GM18498 (cell line): Measurements from ENCODE around the gene CD93.

Experiments used
- ATAC-seq: cut with Tn5 transposase; IDR thresholded peaks from one replicate; pipeline ENCODE4 v1.9.1; 2021; ENCODE audit warnings: mild to moderate bottlenecking, moderate library complexity; ENCODE audit not compliant: unreplicated experiment

The CD93 gene

DNA sequence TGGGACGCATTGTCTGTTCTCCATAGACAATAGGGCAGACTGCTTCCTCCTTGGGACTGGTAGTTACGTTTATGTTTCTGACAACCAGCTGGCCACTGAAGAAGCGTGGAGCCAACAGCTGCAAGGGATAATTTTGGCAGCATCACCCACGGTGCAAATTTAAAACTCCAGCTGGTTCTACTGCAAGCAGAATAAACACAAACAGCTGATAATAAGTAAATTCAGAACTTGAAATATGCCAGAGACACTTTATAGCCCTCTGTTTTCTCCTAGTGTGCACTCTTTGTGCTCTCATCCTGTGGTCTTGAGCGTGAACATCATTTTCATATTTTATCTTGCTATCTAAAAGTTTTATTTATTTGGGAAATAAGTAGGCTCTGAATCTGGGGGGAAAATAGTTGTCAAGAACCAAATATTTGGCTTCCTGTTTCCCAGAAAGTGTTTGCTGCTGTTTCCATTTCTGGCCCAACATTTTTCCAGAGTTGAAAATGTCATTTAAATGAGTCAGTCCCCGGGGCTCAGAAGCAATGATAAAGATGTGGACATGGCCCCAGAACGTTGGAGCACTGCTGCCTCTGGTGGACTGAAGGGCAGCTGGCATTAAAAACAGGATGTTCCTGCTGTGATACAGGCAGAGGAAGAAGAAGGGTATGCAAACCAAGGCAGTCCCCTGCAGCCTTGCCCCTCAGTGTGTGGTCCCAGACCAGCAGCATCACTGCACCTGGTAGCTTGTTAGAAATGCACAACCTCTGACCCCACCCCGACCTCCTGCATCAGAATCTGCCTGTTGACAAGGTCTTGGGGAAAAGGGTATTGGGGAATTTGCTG lies 24.2 kb downstream of the CD93 start:
- no peak for ATAC-seq

DNA sequence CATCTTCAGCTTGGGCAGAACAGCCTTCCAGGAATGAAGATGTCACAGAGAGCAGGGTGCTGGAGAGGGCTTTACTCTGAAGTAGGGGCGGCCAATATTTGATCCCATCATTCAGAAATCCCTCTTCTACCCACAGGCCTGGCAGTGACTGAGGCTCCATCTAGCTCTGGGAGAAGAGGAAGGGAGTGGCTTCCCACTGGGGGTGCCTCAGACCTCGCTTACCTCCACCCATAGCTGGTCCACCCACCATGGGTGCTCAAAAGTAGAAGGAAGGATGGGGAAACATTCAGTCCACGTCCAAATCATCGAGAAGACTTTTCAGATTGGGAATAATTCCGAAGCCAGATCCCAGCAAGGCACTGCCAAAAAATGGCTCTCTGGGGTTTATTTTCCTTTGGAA lies 24.9 kb downstream of the CD93 start:
- no peak for ATAC-seq

DNA sequence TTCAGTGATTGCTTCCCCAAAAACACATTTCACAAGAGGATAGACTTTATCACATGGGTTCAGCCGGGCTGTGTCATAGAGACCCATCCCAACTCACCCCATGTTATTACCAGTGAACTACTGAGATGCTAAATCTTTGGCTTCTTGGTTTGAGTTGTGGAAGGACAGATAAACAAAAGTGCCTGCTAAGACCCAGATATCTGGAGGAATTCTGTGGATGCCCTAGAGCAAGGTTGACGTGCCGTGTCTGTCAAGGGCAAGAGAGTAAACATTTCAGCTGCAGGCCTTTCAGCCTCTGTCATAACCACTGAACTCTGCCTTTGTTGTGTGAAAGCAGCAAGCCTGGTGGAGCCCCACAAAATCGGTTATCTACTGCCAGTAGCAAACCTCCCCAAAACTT lies 25.5 kb downstream of the CD93 start:
- ATAC-seq = no peak

- ATAC-seq = no peak
Observed at GRCh38 chr20:23059846-23060245, 26.3 kb downstream of the CD93 start.

DNA sequence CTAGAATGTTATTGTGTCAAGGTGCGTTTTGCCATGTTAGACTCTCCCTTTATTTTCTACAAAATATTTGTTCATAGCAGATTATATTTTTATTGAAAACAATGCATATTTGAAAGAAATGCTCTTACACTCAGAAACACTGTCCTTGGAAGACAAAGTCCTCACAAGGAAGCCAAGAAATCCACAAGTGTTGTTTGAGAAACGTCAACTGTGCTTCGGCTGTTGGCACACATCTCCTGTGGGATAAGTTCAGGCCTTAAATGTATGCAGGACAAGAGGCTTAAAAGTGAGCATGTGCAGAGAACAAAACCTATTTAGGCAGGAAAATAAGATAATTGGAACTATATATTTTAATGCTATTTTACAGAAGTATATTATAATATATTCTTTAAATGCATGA lies 27.1 kb downstream of the CD93 start:
- no peak for ATAC-seq

GRCh38 chr20:23058240-23058639 lies 27.9 kb downstream of the CD93 start:
- no peak for ATAC-seq

DNA sequence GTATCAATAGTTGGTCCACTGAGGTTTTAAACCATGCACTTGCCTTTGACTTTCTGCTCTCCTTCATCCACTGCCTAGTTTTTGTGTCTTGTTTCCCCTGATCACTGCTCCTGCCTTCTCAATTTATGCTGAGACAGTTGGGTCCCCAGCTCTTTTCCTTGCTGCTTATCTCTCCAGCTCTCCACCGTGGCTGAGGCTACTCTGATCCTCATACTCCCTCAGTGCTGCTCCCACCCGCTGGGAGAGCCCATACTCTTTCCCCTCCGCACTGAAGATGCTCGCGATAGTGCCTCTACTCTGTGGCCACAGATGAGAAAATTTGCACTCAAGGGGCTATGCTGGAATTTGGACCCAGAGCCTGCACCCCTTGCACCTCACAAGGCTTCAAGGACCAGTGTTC lies 33.2 kb downstream of the CD93 start:
- ATAC-seq = no peak

DNA sequence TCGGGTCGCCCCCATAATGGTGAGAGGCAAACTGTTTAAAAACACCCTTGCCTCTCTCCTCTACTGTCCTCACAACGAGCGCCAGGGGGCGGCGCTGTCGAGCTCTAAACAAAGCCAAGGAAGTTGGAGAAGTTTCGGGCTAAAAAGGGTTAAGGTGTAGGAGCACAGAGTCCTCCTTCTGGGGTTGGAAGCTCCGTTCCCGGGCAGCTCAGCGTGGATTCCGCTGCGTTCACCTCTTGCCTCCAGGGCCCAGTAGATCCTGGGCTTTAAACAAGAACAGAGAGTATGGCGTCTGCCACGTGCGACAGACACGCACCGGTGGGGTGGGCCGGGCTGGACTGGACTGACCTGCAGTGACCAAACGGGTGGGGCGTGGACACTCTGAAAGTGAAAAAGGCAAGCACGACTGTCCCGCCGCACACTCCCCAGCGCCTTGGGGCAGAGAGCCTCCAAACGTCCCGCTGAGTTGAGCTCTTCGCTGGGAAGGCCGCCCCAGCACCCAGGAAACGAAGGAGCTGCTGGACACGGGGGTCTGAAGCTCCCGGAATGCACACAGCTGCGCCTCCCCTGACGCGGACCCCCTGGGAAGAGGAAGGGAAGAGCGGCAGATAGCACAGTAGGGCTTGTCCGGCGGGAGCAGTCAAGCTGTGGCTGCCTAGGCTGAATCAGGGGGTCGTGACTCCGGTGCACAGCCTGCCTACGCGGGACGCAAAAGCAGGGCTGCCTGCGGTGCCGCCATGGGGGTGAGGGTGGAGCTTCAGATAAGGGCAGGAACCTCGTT lies 35.1 kb downstream of the CD93 start:
- no peak for ATAC-seq

DNA sequence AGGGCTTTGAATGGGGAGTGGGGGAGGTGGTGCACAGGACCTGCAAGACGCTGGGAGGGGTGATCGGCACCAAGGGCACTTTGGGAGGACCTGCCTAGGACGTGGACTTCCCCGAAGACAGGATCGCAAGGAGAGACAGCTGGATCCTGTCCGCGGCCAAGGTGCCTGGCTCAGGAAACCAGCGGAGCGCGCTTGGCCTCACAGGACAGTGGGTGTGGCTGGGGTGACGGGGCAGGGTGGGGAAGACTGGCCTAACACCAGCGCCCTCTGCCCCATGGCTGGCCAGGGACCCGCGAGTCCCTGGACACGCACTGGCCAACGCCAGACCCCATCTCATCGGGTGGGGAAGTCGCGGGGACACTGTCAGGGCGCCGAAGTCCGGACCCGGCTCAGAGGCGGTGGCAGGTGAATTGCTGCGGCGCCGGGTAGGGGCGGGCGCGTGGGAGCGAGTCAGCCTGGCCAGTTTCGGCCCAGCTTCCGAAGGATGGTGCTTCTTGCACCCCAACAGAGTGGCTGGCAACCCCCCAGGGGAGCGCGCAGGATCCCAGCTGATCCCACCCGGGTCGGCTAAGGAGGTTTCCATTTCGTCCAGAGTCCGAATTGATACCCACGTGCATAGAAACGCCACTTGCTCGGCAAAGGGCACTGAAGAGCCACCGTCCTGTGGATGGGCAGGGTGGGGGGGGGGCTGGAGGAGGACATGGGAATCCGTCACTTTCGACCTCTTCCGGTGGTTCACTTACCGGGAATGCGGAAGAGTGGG lies 35.9 kb downstream of the CD93 start:
- no peak for ATAC-seq

DNA sequence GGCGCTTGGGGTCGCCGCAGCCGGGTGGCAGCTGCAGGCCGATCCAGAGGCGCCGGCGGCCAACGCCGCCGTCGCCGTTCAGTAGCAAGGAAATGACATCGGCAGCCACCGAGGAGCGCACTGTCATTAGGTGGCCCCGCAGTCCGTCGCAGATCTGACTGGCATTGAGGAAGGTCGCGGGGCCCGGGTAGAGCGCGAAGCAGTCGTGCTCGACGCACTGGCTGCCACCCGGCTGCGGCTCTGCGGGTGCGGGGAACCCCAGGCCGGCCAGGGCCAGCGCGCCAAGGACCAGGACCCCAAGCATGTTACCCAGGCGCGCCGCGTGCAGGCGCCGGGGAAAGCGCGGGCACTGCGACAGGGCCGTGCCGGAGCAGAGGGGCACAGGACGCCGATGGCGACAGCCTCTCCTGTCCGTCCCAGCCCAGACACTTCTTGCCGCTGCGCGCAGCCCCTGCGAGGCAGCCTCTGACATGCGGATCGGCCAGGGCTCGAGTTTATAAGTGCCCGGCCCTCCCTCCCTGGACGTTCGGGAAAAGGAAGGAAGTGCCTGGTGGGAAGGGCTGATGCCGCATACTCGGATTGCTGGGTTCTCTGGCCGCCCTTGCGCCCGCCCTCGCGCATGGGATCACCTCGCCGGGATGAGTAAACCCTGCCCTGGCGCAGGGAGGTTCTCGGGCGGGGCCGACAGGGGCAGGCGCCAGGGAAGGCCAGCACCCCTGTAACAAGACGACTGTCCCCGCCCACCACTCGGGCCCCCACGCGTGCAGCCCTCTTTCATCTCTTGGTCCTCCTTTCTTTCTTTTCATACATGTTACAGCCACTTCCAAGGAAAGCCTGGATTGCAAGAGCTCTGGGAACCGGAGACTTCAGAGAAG lies 36.7 kb downstream of the CD93 start, which contains the start of gene THBD:
Gene THBD, minus strand, starts transcription at position 472 of the 875 bp plus-strand sequence. Its CDS starts 168 bp downstream, at position 304.
- ATAC-seq = no peak

DNA sequence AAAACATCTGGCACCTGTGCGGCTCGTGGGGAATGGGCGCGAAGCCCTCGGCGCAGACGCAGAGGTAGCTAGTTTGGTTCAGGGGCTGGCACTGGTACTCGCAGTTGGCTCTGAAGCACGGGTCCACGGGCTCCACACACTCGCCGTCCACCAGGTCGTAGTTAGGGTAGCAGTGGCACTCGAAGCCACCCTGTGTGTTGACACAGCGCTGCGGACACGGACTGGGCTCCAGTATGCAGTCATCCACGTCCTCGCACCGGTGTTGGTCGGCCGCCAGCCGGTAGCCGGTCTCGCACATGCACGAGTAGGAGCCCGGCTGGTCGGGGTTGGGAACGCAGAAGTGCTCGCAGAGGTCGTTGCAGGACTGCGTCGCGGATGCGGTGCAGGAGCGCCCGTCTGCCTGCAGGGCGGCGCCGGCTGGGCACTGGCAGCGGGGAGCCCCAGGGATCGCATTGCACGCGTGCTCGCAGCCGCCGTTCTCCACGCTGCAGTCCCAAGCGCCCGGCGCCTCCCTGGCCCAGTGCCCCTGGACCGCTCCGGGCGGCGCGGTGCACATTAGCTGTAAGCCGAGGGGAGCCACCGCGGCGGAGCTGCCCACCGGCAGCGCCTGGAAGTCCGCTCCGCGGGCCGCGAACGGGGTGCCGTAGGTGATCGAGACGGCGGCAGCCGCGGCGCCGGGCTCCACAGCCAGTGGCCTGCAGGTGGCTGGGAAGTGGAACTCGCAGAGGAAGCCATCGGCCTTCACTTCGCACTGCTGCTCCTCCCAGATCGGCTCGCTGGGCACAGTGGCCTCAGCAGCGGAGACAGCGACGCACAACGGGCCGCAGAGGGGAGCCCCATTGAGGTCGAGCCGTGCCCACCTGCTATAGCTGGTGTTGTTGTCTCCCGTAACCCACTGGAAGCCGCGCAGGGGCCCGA lies 37.6 kb downstream of the CD93 start:
- ATAC-seq = no peak

DNA sequence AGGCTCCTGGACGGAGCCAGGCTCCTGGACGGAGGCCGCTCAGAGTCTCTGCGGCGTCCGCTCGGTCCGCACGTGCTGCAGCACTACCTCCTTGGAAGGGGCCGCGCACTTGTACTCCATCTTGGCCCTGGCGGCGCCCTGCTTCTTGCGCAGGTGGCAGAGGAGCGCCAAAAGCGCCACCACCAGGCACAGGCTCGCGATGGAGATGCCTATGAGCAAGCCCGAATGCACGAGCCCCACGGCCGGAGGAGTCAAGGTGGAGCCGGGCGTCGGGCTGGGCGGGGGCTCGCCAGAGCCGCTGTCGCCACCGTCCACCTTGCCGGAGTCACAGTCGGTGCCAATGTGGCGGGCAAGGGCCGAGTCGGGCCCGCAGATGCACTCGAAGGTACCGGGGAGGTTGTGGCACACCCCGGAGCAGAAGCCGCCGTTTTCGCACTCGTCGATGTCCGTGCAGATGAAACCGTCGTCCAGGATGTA lies 38.3 kb downstream of the CD93 start:
- no peak for ATAC-seq

GRCh38 chr20:23047001-23047737 lies 39.0 kb downstream of the CD93 start:
- no peak for ATAC-seq

GRCh38 chr20:23046431-23046830 lies 39.7 kb downstream of the CD93 start:
- no peak for ATAC-seq

DNA sequence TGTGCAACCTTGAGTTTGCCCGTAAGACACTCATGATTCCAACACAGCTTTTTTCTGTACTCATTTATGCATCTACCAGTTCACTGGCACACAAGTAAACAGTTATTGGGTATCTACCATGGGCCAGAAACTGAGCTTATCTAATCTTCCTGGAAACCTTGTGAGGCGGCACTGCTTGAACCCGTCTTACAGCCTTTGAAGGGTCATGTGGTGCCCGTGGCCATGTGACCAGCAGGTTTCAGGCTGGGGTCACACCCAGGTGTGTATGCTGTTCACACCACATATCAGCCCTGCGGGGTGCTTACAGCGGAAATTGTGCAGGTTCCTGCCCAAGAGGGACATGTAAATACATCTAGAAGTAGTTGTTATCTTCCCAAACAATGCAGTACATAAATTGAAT lies 42.7 kb downstream of the CD93 start:
- no peak for ATAC-seq

DNA sequence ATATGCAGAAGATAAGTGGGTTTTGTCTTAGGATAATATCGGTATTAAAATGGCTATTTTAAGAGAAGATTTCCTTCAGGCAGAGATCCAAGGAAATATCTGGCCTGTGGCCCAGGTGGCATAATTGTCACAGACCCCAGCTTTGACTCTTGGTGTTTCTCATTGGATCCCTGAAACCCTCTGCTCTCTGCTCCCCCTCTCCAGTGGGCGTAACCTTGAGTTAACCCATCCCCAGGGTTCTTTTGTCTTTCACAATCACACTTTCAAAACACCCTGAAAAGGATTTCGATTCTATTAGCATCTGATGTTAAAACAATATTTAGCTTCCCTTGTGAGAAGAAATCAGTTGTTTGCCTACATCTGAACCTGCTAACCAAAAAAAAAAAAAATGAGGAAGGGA lies 43.9 kb downstream of the CD93 start:
- no peak for ATAC-seq

DNA sequence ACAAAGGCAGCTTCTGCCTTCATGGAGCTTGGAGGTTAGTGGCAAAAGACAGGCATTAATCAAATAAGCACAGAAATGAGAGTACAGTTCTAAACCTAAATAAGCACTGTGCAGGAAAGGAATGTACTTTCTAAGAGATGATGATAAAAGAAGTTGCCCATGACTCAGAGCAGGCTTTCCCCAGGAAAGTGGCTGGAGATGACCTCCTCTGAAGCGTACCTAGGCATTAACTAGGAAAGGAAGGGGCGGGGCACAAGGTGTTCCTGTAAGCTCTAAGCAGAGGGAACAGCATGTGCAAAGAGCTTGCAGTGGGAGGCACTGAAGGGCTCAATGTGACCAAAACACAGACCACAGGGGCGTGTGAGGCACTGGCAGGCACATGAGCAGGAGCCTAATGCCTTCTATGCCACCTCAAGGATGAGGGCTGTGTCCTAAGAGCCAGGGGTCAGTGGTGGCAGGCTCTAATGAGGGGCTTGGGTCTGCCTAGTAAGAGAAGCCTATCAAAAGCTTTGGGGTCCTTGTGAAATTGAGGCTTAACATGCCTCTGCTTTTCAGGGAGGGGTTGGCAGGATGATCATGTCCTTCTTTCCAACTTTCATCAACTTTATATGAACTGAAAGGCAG lies 46.1 kb downstream of the CD93 start:
- no peak for ATAC-seq
